COLO668 (cell line): ENCODE results near the gene SFT2D2.
A peak's percentile ranks its signal among the peaks of the same experiment; 100 is the strongest.

ENCODE experiments used
- DNase-seq: peaks from one replicate; lab custom pipeline; 2025; ENCODE audit not compliant: unreplicated experiment; lab: John Stamatoyannopoulos, UW

Gene SFT2D2

DNA sequence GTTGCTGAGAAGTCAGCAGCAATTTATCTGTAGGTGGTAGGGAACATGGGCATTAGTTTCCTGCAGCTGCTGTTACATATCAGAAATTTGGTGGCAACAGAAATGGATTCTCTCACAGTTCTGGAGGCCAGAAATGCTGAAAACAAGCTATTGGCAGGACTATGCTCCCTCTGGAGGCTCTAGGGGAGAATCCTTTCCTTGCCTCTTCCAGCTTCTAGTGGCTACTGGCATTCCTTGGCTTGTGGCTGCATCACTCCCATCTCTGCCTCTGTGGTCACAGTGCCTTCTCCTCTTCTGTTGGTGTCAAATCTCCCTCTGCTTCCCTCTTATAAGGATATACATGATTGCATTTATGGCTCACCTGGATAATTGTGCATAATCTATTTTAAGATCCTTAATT, 2.5 kb upstream of the SFT2D2 start:
- no peak for DNase-seq

DNA sequence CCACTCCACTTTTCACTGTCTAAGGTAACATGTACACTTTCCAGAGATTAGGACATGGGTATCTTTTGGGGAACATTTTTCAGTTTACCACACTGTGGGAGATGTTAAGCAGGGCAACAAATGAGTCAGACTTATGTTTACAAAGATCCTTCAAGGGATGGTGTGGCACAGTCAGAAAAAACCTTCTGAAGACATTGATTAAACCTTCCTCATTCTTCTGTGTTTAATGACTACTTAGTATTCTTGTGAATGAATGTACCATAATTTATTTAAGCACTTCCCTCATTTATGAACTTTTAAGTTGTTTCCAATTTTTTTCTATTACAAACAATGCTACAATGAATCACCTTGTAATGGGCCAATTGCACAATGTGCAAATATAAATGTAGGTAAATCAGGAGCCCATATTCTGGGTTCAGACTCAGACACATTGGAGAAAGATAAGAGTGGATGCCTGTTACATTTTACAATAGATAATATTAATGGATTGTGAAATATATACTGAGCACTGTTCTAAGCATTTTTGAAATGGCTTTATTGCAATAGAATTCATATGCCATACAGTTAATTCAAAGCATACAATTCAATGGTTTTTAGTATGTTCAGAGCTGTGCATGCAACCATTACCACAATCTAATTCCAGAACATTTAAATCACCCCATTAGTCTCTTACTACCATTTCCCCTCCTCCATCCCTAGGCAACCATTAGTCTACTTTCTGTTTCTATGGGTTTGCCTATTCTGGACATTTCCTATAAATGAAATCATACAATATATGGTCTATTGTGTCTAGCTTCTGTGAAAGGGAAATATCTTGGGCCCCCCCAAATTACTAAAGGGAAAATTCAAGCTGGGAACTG, 1.9 kb upstream of the SFT2D2 start:
- no peak for DNase-seq

DNA sequence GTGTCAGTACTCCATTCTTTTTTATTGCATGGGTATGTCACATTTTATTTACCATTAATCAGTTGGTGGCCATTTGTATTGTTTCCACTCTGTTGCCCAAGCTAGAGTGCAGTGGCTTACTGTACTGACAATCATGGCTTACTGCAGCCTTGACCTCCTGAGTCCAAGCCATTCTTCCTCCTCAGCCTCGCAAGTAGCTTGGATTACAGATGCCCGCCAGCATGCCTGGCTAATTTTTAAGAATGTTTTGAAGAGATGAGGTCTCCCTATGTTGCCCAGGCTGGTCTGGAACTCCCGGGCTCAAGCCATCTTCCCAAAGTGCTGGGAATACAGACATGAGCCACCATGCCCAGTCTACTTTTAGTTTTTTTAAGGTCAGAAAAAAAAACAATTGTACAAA, 813 bp upstream of the SFT2D2 start:
- DNase-seq: no peak

DNA sequence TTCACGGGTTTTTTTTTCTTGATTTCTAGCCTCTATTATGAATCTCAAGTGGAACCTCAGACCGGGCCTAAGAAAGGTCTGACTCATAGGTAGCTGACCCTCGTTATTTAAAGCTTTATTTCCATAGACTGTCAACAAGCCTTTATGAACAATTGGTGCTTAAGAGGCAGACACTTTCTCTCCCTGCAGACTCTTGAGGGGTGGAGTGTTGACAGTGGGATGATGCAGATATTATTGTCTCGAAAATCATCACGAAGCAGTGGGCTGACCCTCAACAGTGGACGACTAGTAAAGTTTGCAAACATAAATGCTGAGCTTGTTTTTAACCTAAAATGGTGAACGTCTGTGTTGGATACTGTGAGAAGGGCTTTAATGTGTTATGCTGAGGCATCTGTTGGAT, 1.8 kb downstream of the SFT2D2 start:
- no peak for DNase-seq

DNA sequence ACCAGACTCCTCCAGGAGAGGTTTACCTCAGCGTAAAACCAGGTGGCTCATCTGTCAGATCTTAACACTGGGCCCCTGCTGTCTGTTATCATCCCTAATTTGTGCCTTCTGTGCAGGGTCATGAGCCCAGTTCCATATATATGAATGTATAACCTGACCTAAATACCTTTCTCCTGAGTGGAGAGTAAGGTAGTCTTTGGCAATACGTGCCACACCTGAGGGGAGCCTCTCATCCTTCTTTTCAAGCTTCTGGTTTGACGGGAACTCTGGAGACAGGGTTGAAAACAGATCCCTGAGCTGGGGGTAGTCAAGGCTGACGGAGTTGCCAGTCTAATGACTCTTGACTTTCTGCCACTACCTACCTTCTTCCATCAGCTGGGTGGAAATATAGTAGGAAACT, 4.1 kb downstream of the SFT2D2 start:
- no peak for DNase-seq

DNA sequence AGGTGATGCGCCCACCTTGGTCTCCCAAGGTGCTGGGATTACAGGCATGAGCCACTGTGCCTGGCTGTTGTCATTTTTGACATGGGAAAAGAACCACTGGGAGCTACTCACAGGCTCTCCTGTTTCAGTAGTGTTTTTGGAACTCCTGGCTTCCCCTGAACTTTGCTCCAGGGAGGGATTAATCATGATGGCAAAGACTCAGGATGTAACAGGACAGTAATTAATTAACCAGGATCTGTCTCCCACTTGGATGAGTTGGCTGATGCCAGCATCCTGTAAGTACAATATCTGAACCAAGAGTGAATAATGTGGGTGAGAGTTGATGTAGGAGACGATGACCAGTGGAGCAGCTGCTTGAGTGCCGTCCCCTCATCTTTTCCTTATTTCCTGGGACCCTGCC, 4.9 kb downstream of the SFT2D2 start:
- no peak for DNase-seq

DNA sequence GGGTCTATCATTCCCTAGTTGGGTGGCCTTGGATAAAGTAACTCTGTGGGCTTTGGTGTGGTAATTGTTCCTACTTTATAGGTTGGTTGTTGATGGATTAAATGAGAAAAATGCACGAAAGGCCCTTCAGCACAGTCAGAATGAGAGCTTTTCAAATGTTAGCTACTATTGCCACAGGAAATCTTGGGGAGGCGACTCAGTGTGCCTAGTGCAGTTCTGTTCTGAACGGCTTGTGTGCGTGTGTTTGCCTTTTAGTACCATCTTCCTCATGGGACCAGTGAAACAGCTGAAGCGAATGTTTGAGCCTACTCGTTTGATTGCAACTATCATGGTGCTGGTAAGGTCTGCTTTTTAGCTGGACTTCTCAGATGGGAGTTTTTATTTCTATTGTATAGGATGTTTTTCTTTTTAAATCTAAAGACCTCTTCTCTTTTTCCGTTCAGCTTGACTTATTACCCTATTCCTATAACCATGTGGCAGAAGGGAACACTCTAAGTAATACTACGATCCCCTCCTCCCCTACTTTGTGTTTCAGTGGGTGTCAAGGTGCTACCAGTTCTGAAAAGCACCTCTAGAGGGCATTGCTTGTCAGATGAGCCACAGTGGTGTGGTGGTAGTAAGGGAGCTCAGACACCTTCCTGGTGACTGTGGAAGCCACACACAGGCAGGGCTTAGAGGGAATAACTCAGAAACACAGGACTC, 9.2 kb downstream of the SFT2D2 start:
- DNase-seq: peak; percentile 40

DNA sequence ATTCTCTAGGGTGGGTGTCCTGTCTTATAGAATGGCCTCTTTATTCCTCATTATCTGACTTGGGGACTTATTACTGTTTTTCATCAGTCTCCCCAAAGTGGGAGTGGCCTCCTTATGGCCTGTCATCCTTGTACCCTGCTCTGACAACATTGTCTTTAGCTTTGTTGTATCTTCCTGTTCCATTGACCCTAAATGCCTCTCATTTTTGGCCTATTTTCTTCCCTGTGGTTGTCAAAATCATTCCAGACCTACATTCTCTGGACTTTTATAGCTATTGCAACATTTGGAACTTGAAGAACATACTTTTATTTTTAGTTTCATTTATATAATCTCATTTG, 9.7 kb downstream of the SFT2D2 start:
- no peak for DNase-seq

DNA sequence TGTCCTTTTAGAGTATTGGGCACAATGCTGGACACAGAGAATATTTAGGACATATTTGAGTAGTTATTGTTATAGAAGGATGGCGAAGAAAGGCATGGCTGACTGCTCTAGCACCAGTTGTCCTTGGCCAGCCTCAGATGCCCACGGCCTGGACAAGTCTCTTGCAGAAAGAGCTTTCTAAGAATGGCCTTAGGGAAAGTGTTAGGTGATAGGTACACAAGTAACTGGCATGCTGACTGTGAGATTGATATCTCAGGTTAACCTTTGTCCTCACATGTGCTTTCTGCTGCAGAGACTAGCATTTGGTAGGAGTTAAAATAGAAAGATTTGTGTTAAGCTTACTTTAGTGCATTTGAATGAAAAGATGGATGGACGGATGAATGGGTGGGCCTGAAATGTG, 10.1 kb downstream of the SFT2D2 start:
- no peak for DNase-seq

DNA sequence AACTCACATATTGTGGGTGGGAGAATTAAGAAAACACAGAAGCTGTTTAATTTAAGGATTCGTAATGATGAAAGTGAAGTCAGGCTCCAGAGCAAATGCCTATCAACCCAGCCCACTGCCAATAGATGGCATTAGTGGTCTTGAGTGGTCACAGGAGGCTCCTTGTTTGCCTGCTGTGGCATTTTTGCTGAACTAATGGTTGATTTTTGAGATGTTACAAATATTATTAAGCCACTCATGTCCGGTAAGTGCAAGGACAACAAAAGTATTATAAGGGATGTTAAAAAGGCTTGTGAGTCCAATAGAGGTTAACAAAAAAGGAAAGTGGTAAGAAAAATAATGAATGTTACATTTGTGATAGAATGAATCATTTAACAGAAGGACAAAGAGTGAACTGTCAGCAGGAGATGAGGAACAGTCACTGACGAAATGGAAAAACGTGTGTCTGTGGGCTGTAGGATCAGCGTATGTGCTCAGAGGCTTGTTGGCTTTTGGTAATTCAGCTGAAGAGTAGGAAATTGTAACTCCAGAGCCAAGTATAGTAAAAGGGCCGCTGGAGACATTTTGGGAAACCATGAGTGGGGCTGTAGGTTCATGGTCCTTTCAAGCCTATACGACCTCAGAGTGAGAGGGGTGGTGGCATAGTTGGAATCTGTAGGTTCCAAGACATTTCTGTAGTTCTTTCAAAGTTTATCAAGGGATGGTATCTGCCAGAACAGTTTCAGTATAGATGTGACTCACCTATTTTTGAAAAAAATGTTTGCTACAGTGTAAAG, 11.2 kb downstream of the SFT2D2 start:
- no peak for DNase-seq

DNA sequence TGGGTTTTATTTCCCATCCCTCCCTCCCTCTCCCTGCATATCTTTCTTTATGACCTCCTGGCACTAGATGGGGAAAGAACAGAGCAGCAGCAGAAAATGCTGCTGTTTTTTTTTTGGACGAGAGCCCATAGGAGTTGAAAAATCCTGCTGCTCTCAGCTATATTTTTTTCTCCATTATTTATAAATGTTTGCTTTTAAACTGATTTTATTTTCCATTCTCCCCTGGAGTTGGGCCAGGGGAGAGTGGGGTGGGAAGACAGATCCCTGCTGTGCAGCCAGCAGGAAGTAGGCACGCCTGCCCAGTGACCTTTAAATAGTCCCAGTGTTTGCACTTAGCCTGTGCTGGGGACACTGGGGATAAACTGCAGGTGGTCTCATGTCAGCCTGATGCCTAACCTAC, 17.4 kb downstream of the SFT2D2 start:
- DNase-seq: no peak

DNA sequence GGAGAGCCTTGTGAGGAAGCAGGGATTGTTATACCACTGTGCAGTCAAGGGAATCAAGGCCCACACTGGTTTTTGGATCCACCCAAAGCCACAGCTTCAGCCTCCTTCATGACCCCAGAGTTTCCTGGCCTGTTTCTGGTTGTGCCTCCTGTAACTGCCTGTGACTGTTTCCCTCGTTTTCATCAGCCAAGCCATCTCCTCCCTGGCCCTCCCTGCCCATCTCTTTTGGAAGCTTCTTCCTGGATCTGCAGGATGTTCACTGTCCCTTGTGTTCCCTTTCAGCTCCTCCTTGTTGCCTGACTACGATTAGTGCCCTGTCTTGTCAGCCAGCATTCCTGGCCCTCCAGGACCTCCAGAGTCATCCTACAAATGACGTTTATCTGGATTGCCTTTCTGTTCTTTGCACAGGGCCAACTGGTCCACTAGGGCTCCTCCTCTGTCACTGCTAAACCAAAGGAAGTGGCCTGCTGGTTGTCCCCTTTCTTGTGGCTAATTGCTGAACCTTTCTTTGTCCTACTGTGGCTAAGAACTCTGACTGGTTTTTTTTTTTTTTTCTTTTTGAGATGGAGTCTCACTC, 17.9 kb downstream of the SFT2D2 start:
- no peak for DNase-seq

DNA sequence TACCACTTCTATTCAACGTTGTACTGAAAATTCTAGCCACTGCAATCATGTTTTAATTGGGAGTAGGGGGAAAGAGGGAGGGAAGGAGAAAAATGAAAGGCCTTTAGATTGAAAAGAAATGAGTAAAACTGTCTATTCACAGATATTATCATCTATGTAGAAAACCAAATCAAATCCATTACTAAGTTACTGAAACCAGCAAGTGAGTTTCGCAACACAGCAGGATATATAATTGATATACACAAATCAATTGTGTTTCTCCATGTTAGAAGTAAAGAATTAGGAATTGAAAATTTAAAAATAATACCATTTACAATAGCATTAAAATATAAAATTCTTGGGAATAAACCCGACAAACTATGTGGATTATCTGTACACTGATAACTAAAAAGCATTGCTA, 19.2 kb downstream of the SFT2D2 start:
- no peak for DNase-seq

DNA sequence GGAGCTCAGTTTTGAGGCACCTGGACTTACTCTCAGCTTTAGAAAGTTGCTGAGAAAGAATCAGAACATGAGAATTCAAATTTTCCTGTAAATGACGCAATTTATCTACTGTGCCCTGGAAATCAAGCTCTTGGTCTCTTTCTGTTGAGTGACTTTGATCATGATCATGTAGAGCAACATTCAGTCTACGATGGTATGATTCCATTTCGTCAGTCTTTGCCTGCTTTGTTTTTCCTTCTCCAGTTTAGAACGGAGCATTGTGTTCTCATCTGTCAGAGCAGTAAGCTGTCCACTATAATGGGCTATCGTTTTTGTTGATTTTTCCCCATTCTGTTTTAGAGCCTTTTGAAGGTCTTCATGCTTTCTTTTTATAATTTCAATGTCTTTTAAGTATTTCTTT, 20.7 kb downstream of the SFT2D2 start:
- DNase-seq: no peak

DNA sequence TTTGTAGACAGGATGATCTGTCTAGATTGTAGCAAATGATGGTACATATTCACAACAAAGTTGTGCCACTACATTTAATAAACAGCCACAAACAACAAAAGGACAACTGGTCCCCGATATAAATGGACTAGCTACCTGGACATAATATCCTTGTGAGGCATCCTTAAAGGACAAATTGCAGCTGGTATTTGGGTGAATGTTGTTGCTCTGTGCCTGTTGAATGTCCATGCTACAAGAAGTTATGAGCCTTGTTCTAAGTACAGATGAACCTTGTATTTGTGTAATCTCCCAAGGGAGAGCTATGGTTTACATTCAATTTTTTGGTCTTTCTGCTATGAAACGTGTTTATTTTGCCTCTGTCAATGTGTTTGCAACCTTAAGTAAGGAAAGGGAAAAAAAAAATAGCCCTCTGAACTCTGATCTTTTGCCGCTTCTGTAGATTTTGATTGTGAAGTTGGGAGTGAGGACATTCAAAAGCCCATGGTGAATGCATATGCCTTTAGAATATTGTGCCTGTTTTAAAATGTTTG, 26.5 kb downstream of the SFT2D2 start:
- DNase-seq: no peak

DNA sequence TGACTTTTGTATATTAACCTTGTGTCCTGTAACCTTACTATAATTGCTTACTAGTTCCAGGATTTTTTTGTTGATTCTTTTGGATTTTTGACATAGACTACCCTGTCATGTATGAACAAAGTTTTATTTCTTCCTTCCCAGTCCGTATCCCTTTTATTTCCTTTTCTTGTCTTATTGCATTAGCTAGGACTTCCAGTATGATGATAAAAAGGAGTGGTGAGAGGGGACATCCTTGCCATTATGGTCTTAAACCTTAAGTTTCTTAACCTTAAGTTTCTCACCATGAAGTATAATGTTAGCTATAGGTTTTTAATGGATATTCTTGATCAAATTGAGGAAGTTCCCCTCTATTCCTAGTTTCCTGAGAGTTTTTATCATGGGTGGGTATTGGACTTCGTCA, 30.4 kb downstream of the SFT2D2 start:
- no peak for DNase-seq

DNA sequence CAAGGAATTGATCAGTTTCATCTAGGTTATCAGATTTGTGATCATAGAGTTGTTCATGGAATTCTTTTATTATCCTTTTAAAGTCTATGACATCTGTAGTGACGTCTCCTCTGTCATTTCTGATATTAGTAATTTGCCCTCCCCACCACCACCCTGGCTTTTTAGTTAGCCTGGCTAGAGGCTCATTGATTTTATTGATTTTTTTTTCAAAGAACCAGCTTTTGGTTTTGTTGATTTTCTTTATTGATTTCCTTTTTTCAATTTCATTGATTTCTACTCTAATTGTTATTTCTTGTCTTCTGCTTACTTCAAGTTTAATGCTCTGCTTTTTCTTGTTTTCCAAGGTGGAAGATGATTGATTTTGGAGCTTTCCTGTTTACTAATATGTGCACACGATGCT, 31.6 kb downstream of the SFT2D2 start:
- no peak for DNase-seq

DNA sequence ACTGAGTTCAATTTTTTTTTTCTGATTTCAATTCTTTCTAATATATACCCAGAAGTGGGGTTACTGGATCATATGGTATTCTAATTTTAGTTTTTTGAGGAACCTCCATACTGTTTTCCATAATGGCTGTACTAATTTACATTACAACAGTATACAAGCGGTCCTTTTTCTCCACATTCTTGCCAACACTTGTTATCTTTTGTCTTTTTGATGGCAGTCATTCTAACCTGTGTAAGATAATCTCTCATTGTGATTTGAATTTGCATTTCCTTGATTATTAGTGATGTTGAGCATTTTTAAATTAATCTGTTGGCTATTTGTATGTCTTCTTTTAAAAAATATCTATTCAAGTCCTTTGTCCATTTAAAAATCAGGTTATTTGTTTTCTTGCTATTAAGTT, 33.8 kb downstream of the SFT2D2 start:
- no peak for DNase-seq

DNA sequence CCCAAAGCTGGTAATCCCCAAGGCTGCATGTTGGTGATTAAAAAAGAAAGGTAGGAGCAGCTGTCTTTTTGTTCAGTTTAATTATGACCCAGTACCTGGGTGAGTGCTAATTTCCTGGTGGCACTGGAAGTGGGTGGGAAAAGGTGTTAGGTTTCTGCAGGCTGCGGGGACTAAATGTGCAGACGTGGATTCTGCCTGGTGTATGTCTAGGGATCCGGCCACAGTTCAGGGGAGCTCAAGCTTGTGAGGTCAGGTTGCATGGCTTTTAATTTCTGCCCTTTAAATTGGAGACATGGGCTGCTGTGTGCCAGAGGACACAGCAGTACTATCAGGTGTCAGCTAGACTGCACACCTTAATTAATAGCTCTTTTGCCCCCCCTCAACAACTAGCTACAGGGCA, 34.6 kb downstream of the SFT2D2 start:
- peak; percentile 80 for DNase-seq

DNA sequence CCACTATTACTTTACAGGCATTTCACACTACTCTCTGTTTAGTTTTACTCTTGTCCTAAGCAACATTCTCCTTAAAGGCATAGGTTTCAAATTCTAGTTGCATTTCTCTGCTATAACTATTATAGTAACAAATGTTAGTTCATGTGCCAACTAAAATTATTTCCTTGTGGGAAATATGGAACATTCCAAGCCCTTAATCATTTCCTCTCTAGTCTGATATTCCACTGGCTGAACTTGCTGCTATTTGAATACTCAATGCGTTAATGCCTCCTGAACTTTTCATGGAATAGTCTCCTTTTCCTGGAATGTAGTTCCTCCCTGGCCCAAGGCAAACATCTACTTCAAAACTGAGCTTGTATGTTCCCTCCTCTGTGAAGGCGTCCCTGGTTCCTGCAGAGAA, 35.6 kb downstream of the SFT2D2 start:
- DNase-seq: no peak

DNA sequence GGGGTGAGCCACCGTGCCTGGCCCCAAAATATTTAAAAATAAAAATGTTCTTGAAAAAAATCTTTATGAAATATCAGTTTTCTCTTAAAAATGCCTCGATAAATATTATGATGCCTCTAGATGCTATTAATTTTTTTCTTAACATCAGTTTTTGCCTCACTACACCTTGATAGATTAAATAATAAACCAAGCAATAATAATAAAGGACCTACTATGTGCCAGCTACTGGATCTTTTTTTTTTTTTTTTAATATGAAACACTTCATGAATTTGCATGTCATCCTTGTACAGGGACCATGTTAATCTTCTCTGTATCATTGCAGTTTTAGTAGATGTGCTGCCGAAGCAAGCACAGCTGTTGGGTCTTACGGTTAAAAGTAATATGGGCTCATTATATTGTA, 37.3 kb downstream of the SFT2D2 start:
- DNase-seq: no peak
